HG02588 (cell line): Measurements from ENCODE around the gene GALNT11.

ENCODE experiments used
- ATAC-seq: cut with Tn5 transposase; IDR thresholded peaks from one replicate; pipeline ENCODE4 v1.9.1; 2021; ENCODE audit warnings: mild to moderate bottlenecking, moderate library complexity; ENCODE audit not compliant: unreplicated experiment

The GALNT11 gene

DNA sequence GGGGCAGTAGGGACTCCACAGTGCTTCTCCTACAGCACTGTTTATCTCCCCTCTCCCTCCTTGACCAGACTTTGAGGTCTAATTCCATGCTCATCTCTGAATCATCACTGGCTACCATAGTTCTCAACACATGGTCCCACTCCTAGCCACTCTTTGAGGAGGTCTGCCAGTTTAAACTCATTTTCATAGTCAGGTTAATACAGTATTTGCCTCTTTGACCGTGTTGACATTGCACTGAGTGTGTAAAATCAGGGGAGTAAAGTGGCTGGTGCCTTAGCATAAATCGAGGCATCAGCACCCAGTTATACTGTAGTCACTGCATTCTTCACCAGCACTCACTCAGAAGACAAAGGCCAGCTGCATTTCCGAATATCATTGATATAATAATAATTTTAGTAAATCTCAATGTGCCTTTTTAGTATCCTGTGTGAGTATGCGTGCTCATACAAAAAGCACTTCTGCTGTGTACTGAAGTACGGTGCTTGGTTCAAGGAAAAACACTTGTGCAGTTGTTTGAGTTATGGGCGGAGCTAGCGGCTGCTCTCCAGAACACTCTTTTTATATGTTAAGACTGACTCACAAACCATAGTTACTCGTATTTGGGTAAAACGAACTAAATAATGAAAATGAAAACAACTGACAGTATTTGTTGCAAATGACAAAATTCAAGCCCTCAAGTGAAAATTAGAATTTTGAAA lies 89.7 kb downstream of the GALNT11 start:
- no peak for ATAC-seq

DNA sequence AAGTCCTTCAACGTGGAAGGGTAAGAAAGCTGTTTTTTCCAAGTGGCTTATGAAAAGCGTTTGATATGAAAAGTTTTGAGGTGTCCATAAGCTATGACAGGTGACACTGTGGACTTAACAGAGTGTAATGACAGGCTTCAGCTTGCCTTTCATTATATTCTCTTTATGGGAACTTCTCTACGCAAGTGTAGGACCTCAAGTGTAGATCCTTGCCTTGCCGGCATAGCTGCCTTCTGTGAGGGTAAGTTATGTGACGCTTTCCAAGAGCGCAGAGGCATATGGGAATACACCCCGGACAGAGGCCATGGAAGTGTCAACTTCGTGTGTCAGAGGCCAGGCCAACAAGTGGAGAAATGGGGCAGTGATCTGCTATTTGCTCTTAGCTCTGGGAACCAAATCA lies 91.9 kb downstream of the GALNT11 start:
- no peak for ATAC-seq

DNA sequence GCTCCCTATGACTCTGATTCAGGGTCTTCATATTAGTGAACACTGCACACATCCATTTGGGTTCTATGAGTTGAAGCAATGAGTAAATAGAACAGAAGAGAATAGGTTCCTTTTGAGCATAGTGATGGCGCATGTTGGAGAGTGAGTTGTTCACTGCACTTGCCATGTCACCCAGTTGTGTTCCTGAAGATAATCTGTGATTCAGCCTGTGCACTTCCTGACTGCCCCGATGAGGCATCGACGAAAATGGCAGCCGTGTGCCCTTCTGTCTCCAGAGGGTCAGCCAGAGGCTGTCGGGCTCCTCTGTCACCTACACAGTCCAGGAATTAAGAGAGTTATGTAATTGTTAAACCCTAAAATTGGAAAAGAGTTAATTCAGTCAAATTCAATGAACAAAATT lies 94.7 kb downstream of the GALNT11 start:
- ATAC-seq: no peak

DNA sequence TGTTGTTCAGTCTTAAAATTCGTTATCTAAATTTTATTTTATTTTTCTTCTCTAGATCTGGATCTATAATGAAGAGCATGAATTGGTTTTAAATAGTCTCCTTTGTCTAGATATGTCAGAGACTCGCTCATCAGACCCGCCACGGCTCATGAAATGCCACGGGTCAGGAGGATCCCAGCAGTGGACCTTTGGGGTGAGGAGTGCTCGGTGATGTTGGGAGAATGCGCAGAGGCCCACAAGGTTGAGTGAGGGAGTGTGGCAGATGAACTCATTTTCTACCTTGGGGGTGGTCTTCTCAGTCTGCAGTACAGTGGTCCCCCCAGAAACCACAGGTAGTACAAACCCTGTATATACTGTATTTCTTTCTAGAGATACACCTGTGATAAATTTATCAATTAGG lies 95.3 kb downstream of the GALNT11 start:
- ATAC-seq: no peak

DNA sequence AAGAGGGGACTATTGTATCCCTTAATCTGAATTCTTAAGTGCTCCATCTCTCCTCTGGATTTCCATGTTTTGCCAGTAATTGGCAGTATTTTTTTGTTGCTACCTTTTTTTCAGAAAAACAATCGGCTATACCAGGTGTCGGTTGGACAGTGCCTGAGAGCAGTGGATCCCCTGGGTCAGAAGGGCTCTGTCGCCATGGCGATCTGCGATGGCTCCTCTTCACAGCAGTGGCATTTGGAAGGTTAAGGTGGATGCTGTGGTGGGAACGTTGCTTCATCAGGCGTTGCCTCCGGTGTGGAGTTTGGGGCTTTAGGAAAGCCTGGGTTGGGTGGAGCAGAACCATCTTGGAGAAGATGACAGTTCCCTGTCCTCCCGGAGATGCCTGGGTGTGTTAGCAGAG lies 96.0 kb downstream of the GALNT11 start:
- no peak for ATAC-seq

DNA sequence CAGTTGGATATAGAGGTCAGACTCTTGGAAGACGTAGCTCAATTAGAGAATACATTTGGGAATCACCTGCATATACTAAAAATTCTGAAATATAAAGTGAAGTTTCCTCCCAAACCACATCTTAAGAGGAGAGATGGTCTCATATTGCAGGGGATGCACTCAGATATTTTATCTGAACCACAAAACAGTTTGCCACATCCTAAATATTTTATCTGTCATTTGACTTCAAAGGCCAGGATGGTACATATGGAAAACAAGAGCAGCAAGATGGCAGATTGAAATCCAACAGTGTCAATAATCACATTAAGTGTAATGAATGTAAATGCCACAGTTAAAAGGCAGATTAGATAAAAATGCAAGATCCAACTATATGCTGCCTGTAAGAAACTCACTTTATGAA lies 97.1 kb downstream of the GALNT11 start:
- ATAC-seq: no peak

DNA sequence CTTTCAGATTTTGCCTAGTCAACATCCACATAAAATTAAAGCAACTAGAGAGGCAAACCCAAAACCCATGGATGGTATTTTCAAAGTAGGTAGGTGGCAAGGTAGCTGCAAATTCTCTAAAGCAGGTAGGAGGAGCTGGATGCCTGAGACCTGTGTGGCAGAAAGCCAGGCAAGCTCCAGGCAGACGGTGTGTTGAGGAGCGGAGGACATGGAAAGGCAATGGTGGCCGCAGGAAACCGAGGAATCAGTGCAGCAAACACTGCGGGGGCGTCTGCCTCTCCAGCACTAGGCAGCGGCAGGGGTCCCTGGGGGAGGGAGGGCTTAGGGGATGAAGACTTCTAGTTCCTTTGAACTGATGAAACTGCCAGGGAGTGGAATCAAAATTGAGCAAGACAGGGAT lies 101.3 kb downstream of the GALNT11 start:
- ATAC-seq: no peak

DNA sequence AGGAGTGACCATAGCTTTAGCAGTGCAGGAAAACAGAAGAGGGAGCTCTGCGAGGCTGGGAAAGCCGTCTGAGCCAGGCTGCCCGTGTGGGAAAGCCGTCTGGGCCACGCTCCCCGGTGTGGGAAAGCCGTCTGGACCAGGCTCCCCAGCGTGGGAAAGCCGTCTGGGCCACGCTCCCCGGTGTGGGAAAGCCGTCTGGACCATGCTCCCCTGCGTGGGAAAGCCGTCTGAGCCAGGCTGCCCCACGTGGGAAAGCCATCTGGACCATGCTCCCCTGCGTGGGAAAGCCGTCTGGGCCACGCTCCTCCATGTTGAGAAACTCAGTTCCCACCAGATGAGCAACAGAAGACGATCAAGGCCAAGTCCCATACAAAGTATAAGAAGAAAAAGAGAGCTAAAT lies 101.8 kb downstream of the GALNT11 start:
- no peak for ATAC-seq

DNA sequence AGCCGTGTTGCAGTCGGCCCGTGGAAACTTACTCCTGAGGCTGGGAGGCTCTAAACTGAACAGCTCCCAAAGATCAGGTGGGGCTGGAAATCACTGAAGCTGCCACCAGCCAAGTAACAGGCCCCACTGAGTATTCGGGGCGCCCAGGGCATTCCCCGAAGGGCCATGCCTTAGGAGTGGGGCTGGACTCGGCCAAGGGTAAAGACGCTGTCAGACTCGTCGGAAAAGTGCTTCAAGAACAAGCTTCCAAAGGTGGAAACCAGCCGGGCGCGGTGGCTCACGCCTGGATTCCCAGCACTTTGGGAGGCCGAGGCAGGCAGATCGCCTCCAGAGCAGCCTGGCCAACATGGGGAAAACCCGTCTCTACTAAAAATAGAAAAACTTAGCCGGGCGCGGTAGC lies 102.8 kb downstream of the GALNT11 start:
- no peak for ATAC-seq

DNA sequence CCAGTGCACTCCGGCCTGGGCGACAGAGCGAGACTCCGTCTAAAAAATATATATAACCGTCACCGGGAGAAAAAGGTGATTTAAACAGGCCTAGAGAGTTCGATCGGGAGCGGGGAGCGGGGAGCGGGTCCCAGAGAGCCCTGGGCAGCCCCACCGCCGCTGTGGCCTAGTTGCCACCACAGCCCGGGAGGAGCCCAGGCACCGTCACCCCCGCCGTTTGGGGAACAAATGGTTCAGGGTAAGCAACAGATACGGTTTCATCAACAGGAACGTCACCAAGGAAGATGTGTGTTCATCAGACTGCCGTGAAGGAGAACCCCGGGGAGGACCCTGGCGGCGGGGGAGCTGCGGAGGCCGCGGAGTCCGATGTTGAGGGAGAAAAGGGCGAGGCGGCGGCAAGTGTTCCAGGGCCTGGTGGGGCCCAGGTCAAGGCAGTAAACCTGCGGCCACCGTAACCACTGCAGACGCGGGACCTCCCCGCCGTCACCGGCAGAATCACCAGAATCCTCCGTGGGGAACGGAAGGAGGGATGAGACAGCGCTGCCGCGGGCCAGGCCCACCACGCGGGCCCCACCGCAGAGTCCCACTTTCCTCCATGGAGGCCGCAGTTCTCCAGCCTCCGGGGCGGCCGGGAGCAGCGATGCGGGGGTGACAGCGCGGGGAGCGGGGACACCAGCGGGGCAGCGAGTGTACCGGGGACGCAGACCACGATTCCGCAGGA lies 103.4 kb downstream of the GALNT11 start:
- ATAC-seq: no peak

DNA sequence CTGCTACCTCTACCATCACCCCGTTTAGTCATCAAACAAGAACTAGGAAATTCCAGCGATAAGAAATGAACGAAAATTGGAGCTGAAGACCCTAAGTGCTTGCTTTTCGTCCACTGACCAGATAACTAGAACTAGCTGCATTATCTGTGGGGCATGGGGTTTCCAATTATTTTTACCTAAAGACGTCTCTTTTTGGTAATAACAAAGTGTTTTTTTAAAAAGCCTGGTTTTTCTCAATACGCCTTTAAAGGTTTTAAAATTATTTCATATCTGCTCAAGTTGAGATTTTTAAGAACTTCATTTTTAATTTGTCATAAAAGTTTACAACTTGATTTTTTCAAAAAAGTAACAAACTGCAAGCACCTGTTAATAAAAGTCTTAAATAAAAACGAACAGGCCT lies 104.2 kb downstream of the GALNT11 start:
- no peak for ATAC-seq

DNA sequence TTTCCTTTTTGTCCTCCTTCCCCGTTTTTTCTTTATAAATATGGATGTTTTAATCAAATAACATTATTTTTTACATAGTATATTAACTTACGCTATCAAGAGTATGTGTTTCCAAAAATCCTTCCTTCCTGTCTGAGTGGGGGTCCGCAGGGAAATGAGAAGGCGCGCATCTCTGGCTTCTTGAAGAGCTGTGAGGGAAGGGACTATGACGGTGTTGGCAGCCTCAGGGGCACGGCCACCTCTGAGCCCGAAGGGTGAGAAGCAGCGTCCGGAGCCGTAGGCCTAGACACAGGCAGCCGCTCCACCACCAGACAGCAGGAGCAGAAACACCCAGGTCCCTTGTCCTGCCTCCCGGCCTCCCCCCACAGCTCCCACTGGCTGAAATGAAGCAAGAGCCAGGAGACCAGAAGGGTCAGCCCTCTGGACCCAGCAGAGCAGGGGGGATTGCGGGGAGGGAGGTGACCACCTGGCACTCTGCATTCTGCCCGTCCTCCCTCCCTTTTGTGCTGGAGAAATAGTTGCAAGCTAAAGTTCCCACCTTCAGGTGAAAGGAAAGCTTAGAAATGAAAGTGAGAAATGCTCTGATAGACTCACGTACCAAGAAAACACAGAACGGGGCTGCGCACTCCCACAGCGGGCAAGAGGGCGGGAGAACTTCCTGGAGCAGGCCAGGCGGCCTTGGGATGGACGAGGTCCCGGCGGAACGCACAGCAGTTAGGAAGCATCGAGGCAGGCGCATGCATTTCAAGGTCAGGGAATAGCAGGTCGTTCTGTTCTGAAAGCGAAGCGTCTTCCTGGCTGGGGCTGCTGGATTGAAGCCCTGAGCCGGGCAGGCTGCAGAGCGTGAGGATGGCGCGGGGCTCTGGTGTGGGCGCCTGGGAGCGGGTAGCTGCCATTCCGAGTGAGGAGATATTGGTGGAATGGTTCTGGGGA lies 105.5 kb downstream of the GALNT11 start:
- ATAC-seq: no peak

DNA sequence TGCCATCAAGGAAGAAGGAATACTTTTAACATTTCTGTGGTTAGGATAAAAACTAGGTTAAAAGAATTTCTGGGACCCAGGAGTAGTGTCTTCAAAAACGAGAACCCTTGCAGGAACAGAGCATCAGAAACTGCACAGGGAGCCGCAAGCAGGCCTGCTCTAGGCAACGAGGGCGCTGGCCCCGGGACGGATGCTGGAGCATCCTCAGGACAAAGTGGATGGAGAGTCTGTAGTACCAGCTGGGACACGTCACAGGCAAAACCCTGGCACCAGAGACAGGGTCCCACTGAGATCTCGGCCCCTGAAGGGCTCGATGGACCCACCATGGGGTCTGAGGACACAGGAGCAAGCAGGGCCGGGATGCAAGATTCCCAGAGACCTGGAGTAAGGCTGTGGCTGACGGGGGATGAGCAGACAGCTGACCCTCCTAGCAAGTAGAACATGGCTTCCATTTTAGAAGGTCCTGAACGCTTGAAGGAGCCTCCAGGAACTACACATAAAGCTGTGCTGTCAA lies 106.6 kb downstream of the GALNT11 start:
- no peak for ATAC-seq

DNA sequence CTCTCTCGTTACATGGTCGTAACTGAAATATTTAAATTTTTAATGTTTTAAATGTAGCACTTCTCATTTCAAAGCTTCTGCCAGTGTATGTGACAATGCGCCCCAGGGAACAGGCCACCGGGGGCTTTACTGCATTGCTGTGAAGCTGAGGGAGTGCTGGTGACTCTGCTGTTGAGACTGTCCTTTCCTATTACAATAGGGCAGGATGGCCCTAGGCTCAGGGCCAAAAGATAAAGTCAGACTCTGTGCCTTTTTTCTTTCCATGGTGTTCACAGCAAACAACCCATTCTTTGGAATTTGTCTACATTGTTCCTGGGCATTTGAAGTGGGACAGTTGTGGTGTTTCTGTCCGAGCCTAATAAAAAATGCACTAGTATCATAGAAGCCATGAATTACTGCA lies 107.3 kb downstream of the GALNT11 start:
- no peak for ATAC-seq

DNA sequence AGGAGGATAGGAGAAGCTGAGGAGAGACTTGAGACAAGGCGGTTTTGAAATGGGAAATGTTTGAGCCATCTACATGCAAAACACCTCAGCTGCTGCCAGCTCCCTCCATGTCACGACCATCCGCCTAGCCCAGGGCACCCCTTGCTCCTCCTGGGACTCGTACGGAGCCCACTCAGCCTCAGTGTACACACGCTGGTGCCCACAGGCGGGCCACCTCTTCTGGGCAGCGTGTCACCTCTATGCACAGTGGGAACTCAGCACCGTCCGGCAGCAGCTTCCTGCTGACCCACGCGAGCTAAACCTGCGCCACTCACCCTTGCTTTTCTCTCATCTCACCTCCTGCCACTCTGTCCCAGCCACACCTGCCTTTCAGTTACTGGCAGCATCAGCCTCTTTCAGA lies 108.3 kb downstream of the GALNT11 start:
- ATAC-seq: no peak

DNA sequence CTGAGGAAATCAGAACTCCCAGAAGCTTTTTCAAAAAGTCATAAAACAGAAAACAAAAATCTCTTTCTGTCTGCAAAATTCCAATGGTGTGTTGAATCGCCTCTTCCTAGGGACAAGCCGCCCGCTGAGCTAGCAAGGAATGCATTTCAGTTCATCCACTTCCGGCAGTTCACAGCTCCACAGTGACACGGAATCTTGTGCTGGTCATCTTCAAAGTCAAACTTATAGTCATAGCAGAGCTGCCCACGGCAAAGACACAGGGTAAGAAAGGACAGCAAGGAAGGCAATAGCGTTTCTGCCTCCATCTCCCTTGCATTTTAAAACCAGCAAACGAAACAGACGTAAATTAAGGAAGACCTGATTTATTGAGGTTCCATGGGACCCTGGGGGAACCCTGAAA lies 111.2 kb downstream of the GALNT11 start:
- no peak for ATAC-seq

DNA sequence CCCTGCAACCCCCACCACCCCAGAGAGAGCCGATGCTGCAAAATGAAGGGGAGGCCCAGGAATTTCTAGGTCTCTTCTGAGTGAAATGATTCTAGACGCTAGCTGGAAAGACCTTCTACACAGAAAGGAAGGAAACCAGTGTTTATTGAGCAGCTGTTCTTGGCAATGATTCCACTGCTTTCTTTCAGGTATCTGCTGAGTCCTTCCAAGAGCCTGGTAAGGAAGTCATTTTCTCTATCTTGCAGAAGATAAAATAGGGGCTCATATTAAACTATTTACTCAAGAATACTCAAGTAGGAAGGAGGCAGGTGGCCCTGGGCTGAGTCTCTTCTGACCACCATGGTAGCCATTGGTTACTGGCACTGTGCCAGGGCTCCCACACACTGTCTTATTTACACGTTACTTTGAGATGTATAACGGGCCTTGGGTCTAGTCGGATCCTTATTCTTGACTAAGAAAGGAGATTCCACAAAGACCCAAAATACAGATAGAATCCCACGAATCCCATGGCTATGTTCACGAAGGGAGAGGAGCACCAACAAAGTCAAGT lies 112.1 kb downstream of the GALNT11 start:
- no peak for ATAC-seq

DNA sequence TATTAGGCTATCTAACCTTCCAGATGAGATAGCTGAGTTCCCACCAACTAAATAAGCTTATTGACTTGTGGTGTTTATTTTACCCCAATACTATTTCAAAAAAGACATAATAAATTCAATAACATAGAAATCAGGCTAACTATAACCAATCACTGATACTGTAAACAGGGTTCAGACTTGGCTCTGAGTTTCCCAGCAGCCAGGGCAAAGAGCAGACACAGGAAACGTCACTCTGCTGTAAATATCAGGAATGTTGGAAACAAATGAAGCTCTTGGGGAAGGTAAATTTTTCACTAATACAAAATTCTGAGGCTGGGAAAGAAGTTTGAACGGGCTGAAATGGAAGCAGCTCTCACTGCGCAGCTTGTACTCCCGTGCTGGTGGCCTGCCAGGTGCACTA lies 114.6 kb downstream of the GALNT11 start:
- ATAC-seq: no peak

DNA sequence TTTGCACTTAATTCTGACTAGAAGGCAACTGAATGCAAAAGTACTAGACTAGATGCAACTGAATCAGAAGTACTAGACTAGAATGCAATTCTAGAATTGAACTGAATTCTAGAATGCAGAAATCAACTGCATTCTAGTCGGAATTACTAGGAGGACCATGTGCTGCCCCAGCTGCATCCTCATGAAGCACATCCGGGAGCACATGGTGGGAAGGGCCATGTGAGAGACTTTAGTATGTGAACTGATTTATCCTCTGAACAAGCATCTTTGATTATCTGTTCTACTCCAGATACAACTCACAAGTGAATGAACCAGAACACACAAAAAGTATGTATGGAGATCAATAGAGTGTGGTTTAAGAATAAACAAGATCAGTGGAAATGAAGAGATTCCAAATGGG lies 115.1 kb downstream of the GALNT11 start:
- no peak for ATAC-seq

DNA sequence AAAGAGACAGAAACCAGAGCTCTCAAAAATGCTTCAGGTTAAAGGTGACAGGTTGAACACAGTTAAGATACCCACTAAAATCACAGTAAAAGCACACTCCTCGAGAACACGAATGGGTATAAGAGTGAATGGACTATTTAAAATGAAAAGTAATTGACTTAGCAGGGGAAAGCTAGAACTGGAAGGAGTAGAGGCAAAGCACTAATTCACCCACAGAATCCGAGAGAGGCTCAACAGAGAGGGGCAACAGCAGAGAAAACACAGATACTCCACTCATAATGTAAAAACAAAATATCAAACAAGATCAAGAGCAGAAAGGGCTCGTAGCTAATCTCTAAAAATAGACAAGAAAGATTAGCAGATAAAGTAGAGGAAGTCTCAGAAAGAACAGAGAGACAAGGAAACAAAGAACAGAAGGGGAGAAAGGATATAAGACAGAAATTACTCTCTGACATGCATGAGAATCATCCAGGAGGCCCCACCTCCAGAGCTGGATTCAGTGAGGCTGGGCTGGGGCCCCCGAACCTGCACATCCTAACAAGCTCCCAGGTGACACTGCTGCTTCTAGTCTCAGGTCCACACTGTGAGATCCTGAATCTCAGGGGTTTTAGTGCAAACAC lies 117.6 kb downstream of the GALNT11 start:
- ATAC-seq: no peak
